OCI-LY7 (cell line): ENCODE data around the gene WDR4.

ENCODE experiments used
- CTCF ChIP-seq: fragments of 200-600 bp; sonication (generic); conservative IDR thresholded peaks from 2 replicates; pipeline ENCODE4 v1.5.1; 2014; ENCODE audit warnings: mild to moderate bottlenecking, antibody characterized with exemption, low read length, moderate library complexity, mixed read lengths
- EZH2phosphoT487 ChIP-seq: fragments of 200-600 bp; sonication (generic); IDR thresholded peaks from 2 replicates; pipeline ENCODE4 v1.6.1; 2018; ENCODE audit warnings: low read depth, borderline replicate concordance, mild to moderate bottlenecking, mixed run types, antibody characterized with exemption, low read length, moderate library complexity, mixed read lengths

- TF ChIP-seq CTCF (no peak), EZH2phosphoT487 (no peak)
Measured at GRCh38 chr21:42922918-42923317, 43.6 kb upstream of the WDR4 start.
